Panc1 (cell line): ENCODE results near the gene PDZK1IP1. TPM values are rescaled to one million over a fixed set of nuclear protein-coding genes. Genes with fewer than 3 reads are reported as not detected.

Experiments used
- ATAC-seq: fragments of 200-7000 bp; cut with Tn5 transposase; 2 replicates; pipeline ENCODE4 v1.9.1; 2020; ENCODE audit warnings: mild to moderate bottlenecking, moderate library complexity
- BruUV-seq: library from RNA; stranded (reverse); fragments of 400-500 nt; replicated peaks from 2 replicates; lab custom pipeline; 2021; lab: Mats Ljungman, UMichigan
- CTCF ChIA-PET: fragments of 300-600 bp; sonication (Branson Sonifier 250); formaldehyde crosslinking; loops from one replicate; lab custom pipeline; 2022; ENCODE audit warnings: antibody characterized with exemption; lab: Charles Lee
- POLR2A ChIA-PET: fragments of 300-600 bp; sonication (Branson Sonifier 250); formaldehyde crosslinking; loops from one replicate; lab custom pipeline; 2022; ENCODE audit warnings: antibody characterized with exemption; lab: Charles Lee
- DNase-seq: peaks from one replicate; pipeline ENCODE4 v3.0.0-alpha.2; 2010; ENCODE audit warnings: low read depth, low spot score
- H3K27ac ChIP-seq: 2 replicates; pipeline ENCODE4 v1.5.1; 2011; ENCODE audit warnings: mild to moderate bottlenecking, low read length, inconsistent platforms
- H3K27me3 ChIP-seq: fragments of 200-500 bp; sonication (Bioruptor generic); 2 replicates; pipeline ENCODE4 v1.6.0; 2014; ENCODE audit warnings: low read length, inconsistent platforms; ENCODE audit not compliant: control insufficient read depth, insufficient read depth
- H3K36me3 ChIP-seq: fragments of 200-500 bp; sonication (Bioruptor generic); 2 replicates; pipeline ENCODE4 v1.5.1; 2014; ENCODE audit warnings: inconsistent platforms, mild to moderate bottlenecking, low read length, moderate library complexity; ENCODE audit not compliant: control insufficient read depth, insufficient read depth
- H3K4me1 ChIP-seq: 2 replicates; pipeline ENCODE4 v1.5.1; 2011; ENCODE audit warnings: inconsistent platforms, mild to moderate bottlenecking, low read length, moderate library complexity; ENCODE audit not compliant: control insufficient read depth, insufficient read depth
- H3K4me3 ChIP-seq, 2 experiments: 2 replicates each; pipeline ENCODE4 v1.5.1; 2011 to 2012; ENCODE audit warnings: low read depth in 2 of 2, low read length in 2 of 2, mild to moderate bottlenecking in 2 of 2, inconsistent platforms in 1 of 2, moderate library complexity in 1 of 2
- H3K9me3 ChIP-seq: fragments of 200-500 bp; sonication (Bioruptor generic); 2 replicates; pipeline ENCODE4 v1.5.1; 2014; ENCODE audit warnings: low read depth, mild to moderate bottlenecking, inconsistent platforms, low read length, moderate library complexity; ENCODE audit not compliant: control insufficient read depth, insufficient read depth
- POLR2AphosphoS5 ChIP-seq: IDR thresholded peaks from 2 replicates; pipeline ENCODE4 v1.6.1; 2012; ENCODE audit warnings: mild to moderate bottlenecking, low read depth, low read length, moderate library complexity
- SIN3A ChIP-seq: IDR thresholded peaks from 2 replicates; pipeline ENCODE4 v1.6.1; 2012; ENCODE audit warnings: low read depth, mild to moderate bottlenecking, low read length, moderate library complexity, borderline replicate concordance; ENCODE audit not compliant: insufficient read depth
- TCF7L2 ChIP-seq: IDR thresholded peaks from 2 replicates; pipeline ENCODE4 v1.6.1; 2011; ENCODE audit warnings: mild to moderate bottlenecking, low read depth, low read length, inconsistent platforms
- in situ Hi-C: cut with HindIII; loops from 2 replicates; pipeline ENCODE4 v1.10.0; 2016; ENCODE audit warnings: low sequenced_read_pairs, low pct_unique_long_range_greater_than_20kb
- intact Hi-C: fragments of 100-400 bp; cut with micrococcal nuclease; formaldehyde crosslinking; loops from one replicate; pipeline ENCODE4 v1.10.0; 2022; ENCODE audit not compliant: unreplicated experiment
- total RNA-seq: library from RNA; stranded (reverse); gene quantifications from one replicate; pipeline ENCODE4 v1.2.1, GENCODE V29; 2021; ENCODE audit not compliant: unreplicated experiment
- TF ChIP-seq, protein P1 (sequence below): fragments of 450-650 bp; IDR thresholded peaks from 2 replicates; pipeline ENCODE4 v1.5.1; 2017; ENCODE audit warnings: mild to moderate bottlenecking
- TF ChIP-seq, protein P2 (sequence below), 2 experiments: IDR thresholded peaks; 2 replicates each; pipeline ENCODE4 v1.6.1; 2011 to 2012; ENCODE audit warnings: low read depth in 2 of 2, control low read depth in 1 of 2, low read length in 1 of 2, mild to moderate bottlenecking in 1 of 2, moderate library complexity in 1 of 2; ENCODE audit not compliant: insufficient read depth in 1 of 2

PDZK1IP1 gene
- total RNA-seq, 1 experiment from 2014 or later, result not detected

GRCh38 chr1:47229886-47230691 is 40.3 kb upstream of the PDZK1IP1 start:
- in situ Hi-C loops, result no loop called here
- no peaks in the 10 kb centered on the region for H3K36me3 ChIP-seq
- DNase-seq (no peak), ATAC-seq (no peak)
- intact Hi-C loops, result no loop called here
- no peak overlapping the region for H3K4me3 ChIP-seq
- no peaks in the 10 kb centered on the region for H3K9me3 ChIP-seq
- ChIA-PET CTCF (no interaction called here), POLR2A (no interaction called here)
- no TSS peak for BruUV-seq
- H3K27ac ChIP-seq, result no peak overlapping the region
- no peaks in the 10 kb centered on the region for H3K4me1 ChIP-seq
- peaks cover 18% of the 10 kb centered on the region for H3K27me3 ChIP-seq
- no peak for TF ChIP-seq SIN3A
- TF ChIP-seq, protein P1, sequence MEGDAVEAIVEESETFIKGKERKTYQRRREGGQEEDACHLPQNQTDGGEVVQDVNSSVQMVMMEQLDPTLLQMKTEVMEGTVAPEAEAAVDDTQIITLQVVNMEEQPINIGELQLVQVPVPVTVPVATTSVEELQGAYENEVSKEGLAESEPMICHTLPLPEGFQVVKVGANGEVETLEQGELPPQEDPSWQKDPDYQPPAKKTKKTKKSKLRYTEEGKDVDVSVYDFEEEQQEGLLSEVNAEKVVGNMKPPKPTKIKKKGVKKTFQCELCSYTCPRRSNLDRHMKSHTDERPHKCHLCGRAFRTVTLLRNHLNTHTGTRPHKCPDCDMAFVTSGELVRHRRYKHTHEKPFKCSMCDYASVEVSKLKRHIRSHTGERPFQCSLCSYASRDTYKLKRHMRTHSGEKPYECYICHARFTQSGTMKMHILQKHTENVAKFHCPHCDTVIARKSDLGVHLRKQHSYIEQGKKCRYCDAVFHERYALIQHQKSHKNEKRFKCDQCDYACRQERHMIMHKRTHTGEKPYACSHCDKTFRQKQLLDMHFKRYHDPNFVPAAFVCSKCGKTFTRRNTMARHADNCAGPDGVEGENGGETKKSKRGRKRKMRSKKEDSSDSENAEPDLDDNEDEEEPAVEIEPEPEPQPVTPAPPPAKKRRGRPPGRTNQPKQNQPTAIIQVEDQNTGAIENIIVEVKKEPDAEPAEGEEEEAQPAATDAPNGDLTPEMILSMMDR, result no peak
- TF ChIP-seq POLR2AphosphoS5, result no peak
- TF ChIP-seq TCF7L2, result no peak
- TF ChIP-seq, protein P2, sequence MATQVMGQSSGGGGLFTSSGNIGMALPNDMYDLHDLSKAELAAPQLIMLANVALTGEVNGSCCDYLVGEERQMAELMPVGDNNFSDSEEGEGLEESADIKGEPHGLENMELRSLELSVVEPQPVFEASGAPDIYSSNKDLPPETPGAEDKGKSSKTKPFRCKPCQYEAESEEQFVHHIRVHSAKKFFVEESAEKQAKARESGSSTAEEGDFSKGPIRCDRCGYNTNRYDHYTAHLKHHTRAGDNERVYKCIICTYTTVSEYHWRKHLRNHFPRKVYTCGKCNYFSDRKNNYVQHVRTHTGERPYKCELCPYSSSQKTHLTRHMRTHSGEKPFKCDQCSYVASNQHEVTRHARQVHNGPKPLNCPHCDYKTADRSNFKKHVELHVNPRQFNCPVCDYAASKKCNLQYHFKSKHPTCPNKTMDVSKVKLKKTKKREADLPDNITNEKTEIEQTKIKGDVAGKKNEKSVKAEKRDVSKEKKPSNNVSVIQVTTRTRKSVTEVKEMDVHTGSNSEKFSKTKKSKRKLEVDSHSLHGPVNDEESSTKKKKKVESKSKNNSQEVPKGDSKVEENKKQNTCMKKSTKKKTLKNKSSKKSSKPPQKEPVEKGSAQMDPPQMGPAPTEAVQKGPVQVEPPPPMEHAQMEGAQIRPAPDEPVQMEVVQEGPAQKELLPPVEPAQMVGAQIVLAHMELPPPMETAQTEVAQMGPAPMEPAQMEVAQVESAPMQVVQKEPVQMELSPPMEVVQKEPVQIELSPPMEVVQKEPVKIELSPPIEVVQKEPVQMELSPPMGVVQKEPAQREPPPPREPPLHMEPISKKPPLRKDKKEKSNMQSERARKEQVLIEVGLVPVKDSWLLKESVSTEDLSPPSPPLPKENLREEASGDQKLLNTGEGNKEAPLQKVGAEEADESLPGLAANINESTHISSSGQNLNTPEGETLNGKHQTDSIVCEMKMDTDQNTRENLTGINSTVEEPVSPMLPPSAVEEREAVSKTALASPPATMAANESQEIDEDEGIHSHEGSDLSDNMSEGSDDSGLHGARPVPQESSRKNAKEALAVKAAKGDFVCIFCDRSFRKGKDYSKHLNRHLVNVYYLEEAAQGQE (IDR thresholded peaks at IDR 0.05; ENCODE audit: insufficient read depth in 1 of 2, low read depth in 2 of 2, low read length in 1 of 2), result no peak

- no peak overlapping the region for H3K4me3 ChIP-seq
- in situ Hi-C loops, result no loop called here
- no peaks in the 10 kb centered on the region for H3K36me3 ChIP-seq
- POLR2A ChIA-PET, result no interaction called here
- no peak for DNase-seq
- ATAC-seq, result no peak
- TF ChIP-seq, protein P1, result no peak
- TF ChIP-seq TCF7L2, result no peak
- 0 out of 2 replicates have a peak, but pooled peaks cover 2% of the 10 kb centered on the region for H3K4me1 ChIP-seq
- H3K9me3 ChIP-seq, result no peaks in the 10 kb centered on the region
- peaks cover 21% of the 10 kb centered on the region for H3K27me3 ChIP-seq
- BruUV-seq, result no TSS peak
- CTCF ChIA-PET, result no interaction called here
- no peak overlapping the region for H3K27ac ChIP-seq
- intact Hi-C loops, result no loop called here
Observed at GRCh38 chr1:47229031-47229885, 39.4 kb upstream of the PDZK1IP1 start.
